ENCODE data around the gene CFAP100.

The CFAP100 gene

GRCh38 chr3:126407412-126408044 is 12.8 kb downstream of the CFAP100 start:
- H3K36me3 ChIP-seq (ENCODE audit: insufficient read depth, low read length) = no peaks in the 10 kb centered on the region
- H3K9me3 ChIP-seq (ENCODE audit: insufficient read depth, low read depth, low read length) = no peaks in the 10 kb centered on the region
- WGBS = 88% methylated on average over 5 of the region's 5 CpGs
- no peaks in the 10 kb centered on the region for H3K27me3 ChIP-seq (ENCODE audit: insufficient read depth, low read length)
- H3K4me1 ChIP-seq (ENCODE audit: insufficient read depth, low read length) = no peaks in the 10 kb centered on the region; the same call in 1 of the 2 replicates
- H3K9ac ChIP-seq (ENCODE audit: low read depth, low read length) = no peak overlapping the region
- H3K27ac ChIP-seq (ENCODE audit: low read depth, low read length) = no peak overlapping the region
- H3K4me3 ChIP-seq (ENCODE audit: low read length) = no peak overlapping the region

- no peaks in the 10 kb centered on the region for H3K36me3 ChIP-seq (ENCODE audit: insufficient read depth, low read length)
- no peaks in the 10 kb centered on the region for H3K4me1 ChIP-seq (ENCODE audit: insufficient read depth, low read length)
- H3K27me3 ChIP-seq (ENCODE audit: insufficient read depth, low read length) = no peaks in the 10 kb centered on the region
- H3K4me3 ChIP-seq (ENCODE audit: low read length) = no peak overlapping the region
- H3K9ac ChIP-seq (ENCODE audit: low read depth, low read length) = no peak overlapping the region
- 89% methylated on average over 5 of the region's 5 CpGs for WGBS
- H3K27ac ChIP-seq (ENCODE audit: low read depth, low read length) = no peak overlapping the region
- no peaks in the 10 kb centered on the region for H3K9me3 ChIP-seq (ENCODE audit: insufficient read depth, low read depth, low read length)
Measured at GRCh38 chr3:126408099-126408498, 13.4 kb downstream of the CFAP100 start.

GRCh38 chr3:126412841-126413692 is 18.4 kb downstream of the CFAP100 start:
- no peaks in the 10 kb centered on the region for H3K27me3 ChIP-seq (ENCODE audit: insufficient read depth, low read length)
- no peak overlapping the region for H3K27ac ChIP-seq (ENCODE audit: low read depth, low read length)
- no peaks in the 10 kb centered on the region for H3K9me3 ChIP-seq (ENCODE audit: insufficient read depth, low read depth, low read length)
- H3K36me3 ChIP-seq (ENCODE audit: insufficient read depth, low read length) = no peaks in the 10 kb centered on the region
- H3K4me3 ChIP-seq (ENCODE audit: low read length) = no peak overlapping the region
- H3K4me1 ChIP-seq (ENCODE audit: insufficient read depth, low read length) = no peaks in the 10 kb centered on the region
- WGBS = 95% methylated on average over 6 of the region's 6 CpGs
- no peak overlapping the region for H3K9ac ChIP-seq (ENCODE audit: low read depth, low read length)

GRCh38 chr3:126413693-126414080 is 19.0 kb downstream of the CFAP100 start:
- Histone ChIP-seq H3K9me3 (ENCODE audit: insufficient read depth, low read depth, low read length) (no peaks in the 10 kb centered on the region), H3K27ac (ENCODE audit: low read depth, low read length) (no peak overlapping the region), H3K4me1 (ENCODE audit: insufficient read depth, low read length) (no peaks in the 10 kb centered on the region), H3K9ac (ENCODE audit: low read depth, low read length) (no peak overlapping the region), H3K36me3 (ENCODE audit: insufficient read depth, low read length) (no peaks in the 10 kb centered on the region), H3K4me3 (ENCODE audit: low read length) (no peak overlapping the region), H3K27me3 (ENCODE audit: insufficient read depth, low read length) (no peaks in the 10 kb centered on the region)
- WGBS = 69% methylated on average over 4 of the region's 4 CpGs

GRCh38 chr3:126414406-126414805 is 19.7 kb downstream of the CFAP100 start:
- 93% methylated on average over 11 of the region's 11 CpGs for WGBS
- Histone ChIP-seq H3K4me1 (ENCODE audit: insufficient read depth, low read length) (peaks cover 3% of the 10 kb centered on the region; the same call in 1 of the 2 replicates), H3K4me3 (ENCODE audit: low read length) (no peak overlapping the region), H3K9ac (ENCODE audit: low read depth, low read length) (no peak overlapping the region), H3K36me3 (ENCODE audit: insufficient read depth, low read length) (no peaks in the 10 kb centered on the region), H3K9me3 (ENCODE audit: insufficient read depth, low read depth, low read length) (no peaks in the 10 kb centered on the region), H3K27me3 (ENCODE audit: insufficient read depth, low read length) (no peaks in the 10 kb centered on the region), H3K27ac (ENCODE audit: low read depth, low read length) (no peak overlapping the region)

- H3K27ac ChIP-seq (ENCODE audit: low read depth, low read length) = no peak overlapping the region
- WGBS = 92% methylated on average over 12 of the region's 12 CpGs
Measured at GRCh38 chr3:126414961-126415660, 20.4 kb downstream of the CFAP100 start.

GRCh38 chr3:126415661-126416591 is 21.2 kb downstream of the CFAP100 start:
- H3K27me3 ChIP-seq (ENCODE audit: insufficient read depth, low read length) = no peaks in the 10 kb centered on the region
- no peaks in the 10 kb centered on the region for H3K36me3 ChIP-seq (ENCODE audit: insufficient read depth, low read length)
- no peak overlapping the region for H3K27ac ChIP-seq (ENCODE audit: low read depth, low read length)
- no peaks in the 10 kb centered on the region for H3K9me3 ChIP-seq (ENCODE audit: insufficient read depth, low read depth, low read length)
- no peak overlapping the region for H3K4me3 ChIP-seq (ENCODE audit: low read length)
- WGBS = 95% methylated on average over 61 of the region's 61 CpGs
- H3K4me1 ChIP-seq (ENCODE audit: insufficient read depth, low read length) = peaks cover 15% of the 10 kb centered on the region
- H3K9ac ChIP-seq (ENCODE audit: low read depth, low read length) = no peak overlapping the region

More at GRCh38 chr3:126414961-126415660, 20.4 kb downstream of the CFAP100 start:
- H3K9me3 ChIP-seq (ENCODE audit: insufficient read depth, low read depth, low read length) = no peaks in the 10 kb centered on the region
- no peaks in the 10 kb centered on the region for H3K27me3 ChIP-seq (ENCODE audit: insufficient read depth, low read length)
- no peak overlapping the region for H3K9ac ChIP-seq (ENCODE audit: low read depth, low read length)
- peaks cover 10% of the 10 kb centered on the region for H3K4me1 ChIP-seq (ENCODE audit: insufficient read depth, low read length)
- H3K4me3 ChIP-seq (ENCODE audit: low read length) = no peak overlapping the region
- no peaks in the 10 kb centered on the region for H3K36me3 ChIP-seq (ENCODE audit: insufficient read depth, low read length)

- no peaks in the 10 kb centered on the region for H3K27me3 ChIP-seq (ENCODE audit: insufficient read depth, low read length)
- H3K27ac ChIP-seq (ENCODE audit: low read depth, low read length) = no peak overlapping the region
- H3K4me1 ChIP-seq (ENCODE audit: insufficient read depth, low read length) = peaks cover 15% of the 10 kb centered on the region
- no peak overlapping the region for H3K4me3 ChIP-seq (ENCODE audit: low read length)
- no peaks in the 10 kb centered on the region for H3K9me3 ChIP-seq (ENCODE audit: insufficient read depth, low read depth, low read length)
- WGBS = 96% methylated on average over 6 of the region's 7 CpGs
- H3K36me3 ChIP-seq (ENCODE audit: insufficient read depth, low read length) = no peaks in the 10 kb centered on the region
- H3K9ac ChIP-seq (ENCODE audit: low read depth, low read length) = no peak overlapping the region
Measured at GRCh38 chr3:126416943-126417342, 22.2 kb downstream of the CFAP100 start.

- WGBS = 87% methylated on average over 5 of the region's 5 CpGs
- H3K36me3 ChIP-seq (ENCODE audit: insufficient read depth, low read length) = no peaks in the 10 kb centered on the region
- no peak overlapping the region for H3K9ac ChIP-seq (ENCODE audit: low read depth, low read length)
- no peaks in the 10 kb centered on the region for H3K27me3 ChIP-seq (ENCODE audit: insufficient read depth, low read length)
- no peak overlapping the region for H3K27ac ChIP-seq (ENCODE audit: low read depth, low read length)
- peaks cover 15% of the 10 kb centered on the region for H3K4me1 ChIP-seq (ENCODE audit: insufficient read depth, low read length)
- no peak overlapping the region for H3K4me3 ChIP-seq (ENCODE audit: low read length)
- H3K9me3 ChIP-seq (ENCODE audit: insufficient read depth, low read depth, low read length) = no peaks in the 10 kb centered on the region
Measured at GRCh38 chr3:126417515-126417914, 22.8 kb downstream of the CFAP100 start.

- no peak overlapping the region for H3K4me3 ChIP-seq (ENCODE audit: low read length)
- no peak overlapping the region for H3K9ac ChIP-seq (ENCODE audit: low read depth, low read length)
- H3K36me3 ChIP-seq (ENCODE audit: insufficient read depth, low read length) = no peaks in the 10 kb centered on the region
- no peaks in the 10 kb centered on the region for H3K9me3 ChIP-seq (ENCODE audit: insufficient read depth, low read depth, low read length)
- WGBS = 88% methylated on average over 11 of the region's 11 CpGs
- peaks cover 15% of the 10 kb centered on the region for H3K4me1 ChIP-seq (ENCODE audit: insufficient read depth, low read length)
- no peaks in the 10 kb centered on the region for H3K27me3 ChIP-seq (ENCODE audit: insufficient read depth, low read length)
- no peak overlapping the region for H3K27ac ChIP-seq (ENCODE audit: low read depth, low read length)
Measured at GRCh38 chr3:126417981-126418530, 23.3 kb downstream of the CFAP100 start.

All from HUES64 (cell line).